OCI-M2 (cell line): Measurements from ENCODE around the gene CCL5.

Source experiments
- DNase-seq: peaks from one replicate; lab custom pipeline; 2025; ENCODE audit not compliant: unreplicated experiment; lab: John Stamatoyannopoulos, UW

The CCL5 gene

GRCh38 chr17:35868737-35869136 lies 11.4 kb downstream of the CCL5 start, which contains the start of gene HEATR9:
TSS of gene HEATR9 (minus strand) at chr17:35868891. CDS start at chr17:35868742, 149 bp downstream.
- DNase-seq, result no peak

GRCh38 chr17:35867574-35867973 lies 12.6 kb downstream of the CCL5 start:
- no peak for DNase-seq

- DNase-seq, result no peak
Observed at GRCh38 chr17:35866341-35866950, 13.7 kb downstream of the CCL5 start.

- no peak for DNase-seq
Observed at GRCh38 chr17:35865412-35866340, 14.5 kb downstream of the CCL5 start.

- DNase-seq, result no peak
Observed at GRCh38 chr17:35864853-35865252, 15.3 kb downstream of the CCL5 start.

- no peak for DNase-seq
Observed at GRCh38 chr17:35856603-35857002, 23.6 kb downstream of the CCL5 start.

- DNase-seq, result no peak
Observed at GRCh38 chr17:35855965-35856364, 24.2 kb downstream of the CCL5 start.

- DNase-seq, result no peak
Observed at GRCh38 chr17:35849469-35850348, 30.5 kb downstream of the CCL5 start.

GRCh38 chr17:35847633-35848373 lies 32.4 kb downstream of the CCL5 start:
- no peak for DNase-seq

- no peak for DNase-seq
Observed at GRCh38 chr17:35847006-35847405, 33.2 kb downstream of the CCL5 start.

GRCh38 chr17:35846055-35846809 lies 33.9 kb downstream of the CCL5 start:
- DNase-seq, result no peak

GRCh38 chr17:35844547-35844946 lies 35.6 kb downstream of the CCL5 start:
- no peak for DNase-seq

GRCh38 chr17:35843698-35844097 lies 36.5 kb downstream of the CCL5 start:
- DNase-seq, result no peak

- no peak for DNase-seq
Observed at GRCh38 chr17:35842239-35842638, 37.9 kb downstream of the CCL5 start.

GRCh38 chr17:35841505-35841904 lies 38.7 kb downstream of the CCL5 start:
- no peak for DNase-seq

GRCh38 chr17:35841101-35841500 lies 39.1 kb downstream of the CCL5 start:
- DNase-seq, result no peak

- no peak for DNase-seq
Observed at GRCh38 chr17:35825206-35825605, 55.0 kb downstream of the CCL5 start.
